Ishikawa (cell line): Measurements from ENCODE around the gene KRT81.

Experiments
- CEBPB ChIP-seq: IDR thresholded peaks from 2 replicates; pipeline ENCODE4 v1.6.1; 2012
- CREB1 ChIP-seq: IDR thresholded peaks from 2 replicates; pipeline ENCODE4 v1.6.1; 2012; ENCODE audit warnings: low read depth
- MAX ChIP-seq: IDR thresholded peaks from 2 replicates; pipeline ENCODE4 v1.6.1; 2012
- YY1 ChIP-seq: IDR thresholded peaks from 2 replicates; pipeline ENCODE4 v1.6.1; 2012; ENCODE audit warnings: low read depth
- ZBTB7A ChIP-seq: IDR thresholded peaks from 2 replicates; pipeline ENCODE4 v1.6.1; 2012; ENCODE audit warnings: low read depth

DNA sequence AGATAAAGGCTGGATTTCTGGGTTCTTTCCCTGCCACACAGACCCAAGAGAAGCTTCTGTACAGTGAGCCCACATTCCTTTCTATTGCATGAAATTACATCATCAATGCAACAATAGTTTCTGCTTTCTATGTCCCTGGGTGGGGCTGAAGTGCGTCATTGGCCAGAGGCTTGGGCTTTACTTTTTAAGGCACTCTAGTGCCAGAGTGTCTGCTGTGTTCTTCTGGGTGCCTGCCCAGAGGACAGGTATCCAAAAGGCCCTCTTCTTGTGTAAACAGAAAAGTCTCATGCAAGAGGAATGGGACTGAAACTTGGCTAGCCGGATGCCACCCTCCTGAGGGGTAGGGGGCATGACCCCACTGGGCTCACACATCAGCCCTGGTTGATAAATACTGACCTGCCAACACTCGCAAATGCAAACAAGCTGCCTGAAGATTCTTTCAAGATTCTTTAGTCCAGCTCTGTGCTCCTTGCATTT is 11.0 kb downstream of the KRT81 start:
- TF ChIP-seq CEBPB (peak; percentile 100), ZBTB7A (0 out of 2 replicates have a peak, but pooled peaks have one; percentile 49), CREB1 (peak; percentile 79), MAX (no peak), YY1 (peak; percentile 10; the same call in 1 of the 2 replicates)
